ENCODE measurements around the gene ACSF2. TPM values are rescaled to one million over a fixed set of nuclear protein-coding genes. Genes with fewer than 3 reads are reported as not detected.
A peak's percentile ranks its signal among the peaks of the same experiment; 100 is the strongest.

Gene ACSF2
- total RNA-seq, 1 experiment from 2014 or later: 161 TPM

DNA sequence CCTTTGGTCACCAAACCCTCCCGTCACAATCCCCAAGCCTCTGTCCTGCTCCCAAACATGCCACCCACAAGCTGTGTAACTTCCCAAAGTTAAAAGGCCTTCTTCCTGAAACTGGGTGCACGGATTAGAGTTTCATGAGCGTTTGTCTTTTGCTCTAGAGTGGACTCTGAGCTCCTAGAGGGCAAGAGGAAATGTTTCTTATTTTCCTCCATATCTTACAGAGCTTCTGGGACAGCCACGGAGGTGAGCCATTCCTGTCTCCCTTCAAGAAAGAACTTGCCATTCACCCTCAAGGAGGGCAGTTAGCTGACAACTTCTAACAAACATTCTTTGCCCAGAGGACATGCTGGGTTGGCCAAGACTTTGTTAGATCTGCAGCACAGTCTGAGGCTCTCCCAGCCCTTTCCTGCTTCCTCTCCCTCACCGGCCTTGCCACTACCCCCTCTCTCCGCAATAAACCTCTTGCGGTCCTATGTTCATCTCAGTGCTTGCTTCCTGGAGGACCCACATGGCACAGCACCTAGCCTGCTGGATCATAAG lies 79.6 kb downstream of the ACSF2 start:
- Mint-ChIP-seq H3K27me3 (ENCODE audit: insufficient read depth, unreplicated experiment) (no peaks in the 10 kb centered on the region), H3K4me1 (ENCODE audit: low read depth, unreplicated experiment) (peaks cover 15% of the 10 kb centered on the region), H3K27ac (ENCODE audit: unreplicated experiment) (no peak overlapping the region), H3K9me3 (ENCODE audit: unreplicated experiment) (no peaks in the 10 kb centered on the region), H3K4me3 (ENCODE audit: unreplicated experiment) (no peak overlapping the region), H3K36me3 (ENCODE audit: insufficient read depth, unreplicated experiment) (peaks cover 11% of the 10 kb centered on the region)
- Histone ChIP-seq H3K36me3 (ENCODE audit: control insufficient read depth, insufficient read depth, low read length) (no peaks in the 10 kb centered on the region), H3K4me3 (ENCODE audit: low read depth, low read length) (no peak overlapping the region), H3K9me3 (no peaks in the 10 kb centered on the region), H3K27me3 (replicated peaks; ENCODE audit: control insufficient read depth, insufficient read depth, low read length) (no peaks in the 10 kb centered on the region), H3K4me1 (peaks cover 16% of the 10 kb centered on the region)
- intact Hi-C loops (cut with micrococcal nuclease; ENCODE audit: unreplicated experiment): loop anchor here (2.0 kb wide), 1 partner anchor 37 kb away; no protein-coding TSS in a partner anchor
- POLR2A ChIA-PET: no interaction called here
- TF ChIP-seq, protein P1, sequence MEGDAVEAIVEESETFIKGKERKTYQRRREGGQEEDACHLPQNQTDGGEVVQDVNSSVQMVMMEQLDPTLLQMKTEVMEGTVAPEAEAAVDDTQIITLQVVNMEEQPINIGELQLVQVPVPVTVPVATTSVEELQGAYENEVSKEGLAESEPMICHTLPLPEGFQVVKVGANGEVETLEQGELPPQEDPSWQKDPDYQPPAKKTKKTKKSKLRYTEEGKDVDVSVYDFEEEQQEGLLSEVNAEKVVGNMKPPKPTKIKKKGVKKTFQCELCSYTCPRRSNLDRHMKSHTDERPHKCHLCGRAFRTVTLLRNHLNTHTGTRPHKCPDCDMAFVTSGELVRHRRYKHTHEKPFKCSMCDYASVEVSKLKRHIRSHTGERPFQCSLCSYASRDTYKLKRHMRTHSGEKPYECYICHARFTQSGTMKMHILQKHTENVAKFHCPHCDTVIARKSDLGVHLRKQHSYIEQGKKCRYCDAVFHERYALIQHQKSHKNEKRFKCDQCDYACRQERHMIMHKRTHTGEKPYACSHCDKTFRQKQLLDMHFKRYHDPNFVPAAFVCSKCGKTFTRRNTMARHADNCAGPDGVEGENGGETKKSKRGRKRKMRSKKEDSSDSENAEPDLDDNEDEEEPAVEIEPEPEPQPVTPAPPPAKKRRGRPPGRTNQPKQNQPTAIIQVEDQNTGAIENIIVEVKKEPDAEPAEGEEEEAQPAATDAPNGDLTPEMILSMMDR (IDR thresholded peaks at IDR 0.05; ENCODE audit: insufficient read depth in 1 of 2, low read depth in 1 of 2, low read length in 1 of 2, severe bottlenecking in 1 of 2, unreplicated experiment in 1 of 2): no peak
- no TSS peak for BruUV-seq (replicated peaks)
- DNase-seq: no peak
- CTCF ChIA-PET: interaction anchor here (0.7 to 1.7 kb wide), 5 partner anchors 26 to 1191 kb away, joined by 3 to 8 read pairs (median 3); partner anchors contain the start of gene LRRC59

DNA sequence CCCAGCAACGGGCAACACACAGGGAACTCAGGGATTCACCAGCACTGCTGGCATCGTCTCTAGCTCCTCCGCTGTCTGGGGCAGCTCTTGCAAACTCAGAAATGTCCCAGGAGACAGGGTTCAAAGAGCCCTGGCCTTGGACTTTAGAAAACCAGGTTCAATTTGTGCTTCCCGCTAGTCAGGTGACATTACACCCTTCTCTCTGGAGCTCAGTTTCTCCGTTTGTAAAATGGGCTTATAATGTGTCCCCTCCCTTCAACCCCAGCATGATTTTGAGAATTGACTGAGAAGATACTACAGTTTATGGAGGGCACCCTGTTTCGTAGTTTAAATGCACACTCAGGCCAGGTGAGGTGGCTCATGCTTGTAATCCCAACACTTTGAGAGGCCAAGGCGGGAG lies 80.3 kb downstream of the ACSF2 start:
- no TSS peak for BruUV-seq (replicated peaks)
- peaks cover 15% of the 10 kb centered on the region for H3K4me1 Mint-ChIP-seq (ENCODE audit: low read depth, unreplicated experiment)
- intact Hi-C loops (cut with micrococcal nuclease; ENCODE audit: unreplicated experiment): no loop called here
- no peaks in the 10 kb centered on the region for H3K9me3 Mint-ChIP-seq (ENCODE audit: unreplicated experiment)
- no peaks in the 10 kb centered on the region for H3K27me3 Mint-ChIP-seq (ENCODE audit: insufficient read depth, unreplicated experiment)
- no peak overlapping the region for H3K27ac Mint-ChIP-seq (ENCODE audit: unreplicated experiment)
- H3K9me3 ChIP-seq: no peaks in the 10 kb centered on the region
- peaks cover 16% of the 10 kb centered on the region for H3K4me1 ChIP-seq
- no peak overlapping the region for H3K4me3 Mint-ChIP-seq (ENCODE audit: unreplicated experiment)
- no peak for DNase-seq
- no peak overlapping the region for H3K4me3 ChIP-seq (ENCODE audit: low read depth, low read length)
- no peaks in the 10 kb centered on the region for H3K36me3 ChIP-seq (ENCODE audit: control insufficient read depth, insufficient read depth, low read length)
- no peaks in the 10 kb centered on the region for H3K27me3 ChIP-seq (replicated peaks; ENCODE audit: control insufficient read depth, insufficient read depth, low read length)
- peaks cover 11% of the 10 kb centered on the region for H3K36me3 Mint-ChIP-seq (ENCODE audit: insufficient read depth, unreplicated experiment)
- ChIA-PET CTCF (interaction anchor here (0.9 to 1.7 kb wide), 3 partner anchors 27 to 109 kb away, joined by 3 to 8 read pairs (median 4); partner anchors contain the start of gene LRRC59), POLR2A (no interaction called here)
- TF ChIP-seq, protein P1 (IDR thresholded peaks at IDR 0.05; ENCODE audit: insufficient read depth in 1 of 2, low read depth in 1 of 2, low read length in 1 of 2, severe bottlenecking in 1 of 2, unreplicated experiment in 1 of 2): no peak

DNA sequence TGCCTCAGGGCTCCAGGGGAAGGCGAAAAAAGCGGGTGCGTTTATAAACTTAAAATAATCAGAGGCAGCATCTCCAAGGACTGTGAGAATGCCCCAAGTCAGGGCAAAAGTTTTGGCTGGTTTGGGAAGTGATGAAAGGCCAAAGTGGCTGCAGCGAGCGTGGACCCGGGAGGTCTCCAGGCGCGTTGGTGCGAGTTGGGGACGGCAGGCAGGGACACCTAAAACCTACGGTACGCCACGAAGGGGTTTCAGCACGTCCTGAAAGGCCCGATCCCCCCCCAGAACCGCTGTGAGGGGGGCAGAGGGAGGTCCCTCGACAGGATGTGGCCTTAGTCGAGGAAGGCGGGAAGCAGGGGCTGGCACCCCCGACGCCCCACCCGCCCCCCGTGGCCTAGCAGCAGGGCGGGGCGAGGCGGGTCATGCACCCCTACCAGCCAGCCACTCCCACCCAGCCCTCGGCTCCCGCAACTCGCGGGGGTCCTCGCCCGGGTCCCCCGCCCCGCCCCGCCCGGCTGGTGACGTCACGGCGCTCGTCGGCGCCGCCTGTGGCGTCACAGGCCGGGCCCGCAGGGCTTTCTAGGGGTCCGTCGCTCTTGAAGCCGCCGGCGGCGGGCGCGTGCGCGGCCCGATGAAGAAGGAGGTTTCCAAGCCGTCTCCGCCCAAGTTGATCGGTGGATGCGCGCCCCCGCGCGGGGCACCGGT lies 82.0 kb downstream of the ACSF2 start, which contains the start of gene MYCBPAP:
TSS of gene MYCBPAP (plus strand) at position 569 of the 702 bp plus-strand sequence. CDS start 236 bp downstream, outside the sequence.
- Histone ChIP-seq H3K4me1 (peaks cover 16% of the 10 kb centered on the region), H3K9me3 (no peaks in the 10 kb centered on the region), H3K27me3 (replicated peaks; ENCODE audit: control insufficient read depth, insufficient read depth, low read length) (no peaks in the 10 kb centered on the region), H3K4me3 (ENCODE audit: low read depth, low read length) (peak within 1 kb of the TSS; percentile 36), H3K36me3 (ENCODE audit: control insufficient read depth, insufficient read depth, low read length) (no peaks in the 10 kb centered on the region)
- H3K27me3 Mint-ChIP-seq (ENCODE audit: insufficient read depth, unreplicated experiment): no peaks in the 10 kb centered on the region
- TF ChIP-seq, protein P1 (IDR thresholded peaks at IDR 0.05; ENCODE audit: insufficient read depth in 1 of 2, low read depth in 1 of 2, low read length in 1 of 2, severe bottlenecking in 1 of 2, unreplicated experiment in 1 of 2): peak; percentile 35 to 53
- H3K36me3 Mint-ChIP-seq (ENCODE audit: insufficient read depth, unreplicated experiment): peaks cover 11% of the 10 kb centered on the region
- H3K9me3 Mint-ChIP-seq (ENCODE audit: unreplicated experiment): no peaks in the 10 kb centered on the region
- intact Hi-C loops (cut with micrococcal nuclease; ENCODE audit: unreplicated experiment): loop anchor here (2.0 kb wide), 1 partner anchor 29 kb away; the partner anchor contains the start of gene RSAD1
- peak; percentile 90 to 92 for DNase-seq
- BruUV-seq (replicated peaks): TSS peak; percentile 66
- peak within 1 kb of the TSS; percentile 67 for H3K4me3 Mint-ChIP-seq (ENCODE audit: unreplicated experiment)
- ChIA-PET POLR2A (no interaction called here), CTCF (interaction anchor here (0.6 to 0.9 kb wide), 3 partner anchors 30 to 188 kb away, joined by 3 to 7 read pairs (median 6); partner anchors contain the start of gene LRRC59)
- peaks cover 15% of the 10 kb centered on the region for H3K4me1 Mint-ChIP-seq (ENCODE audit: low read depth, unreplicated experiment)
- peak within 1 kb of the TSS; percentile 58 for H3K27ac Mint-ChIP-seq (ENCODE audit: unreplicated experiment)
